K562 (cell line): ENCODE results near the gene COL24A1. TPM values are rescaled to one million over a fixed set of nuclear protein-coding genes. Genes with fewer than 3 reads are reported as not detected.
A peak's percentile ranks its signal among the peaks of the same experiment; 100 is the strongest.

Source experiments
- ARID4B ChIP-seq: sonication (generic); formaldehyde crosslinking; IDR thresholded peaks from 2 replicates; pipeline ENCODE4 v1.8.0; 2022; ENCODE audit warnings: mild to moderate bottlenecking, missing genetic modification reagents
- CSDE1 ChIP-seq, 2 experiments: fragments of 450-650 bp; IDR thresholded peaks; 2 replicates each; pipeline ENCODE4 v1.6.1; 2016; ENCODE audit warnings: mild to moderate bottlenecking in 1 of 2
- FOXA3 ChIP-seq, 2 experiments: fragments of 450-650 bp in 1 of 2; sonication (generic) in 1 of 2; formaldehyde crosslinking; IDR thresholded peaks in 1 of 2; conservative IDR thresholded peaks in 1 of 2; 2 replicates each; pipeline versions ENCODE4 v1.4.0 to v1.8.0; 2020 to 2022; ENCODE audit warnings: mild to moderate bottlenecking in 2 of 2, missing genetic modification reagents in 1 of 2
- NCOA4 ChIP-seq: fragments of 450-650 bp; IDR thresholded peaks from 2 replicates; pipeline ENCODE4 v1.6.1; 2018; ENCODE audit warnings: mild to moderate bottlenecking; ENCODE audit not compliant: partially characterized antibody
- PCBP2 ChIP-seq: fragments of 200-400 bp; formaldehyde crosslinking; IDR thresholded peaks from 2 replicates; pipeline ENCODE4 v1.6.1; 2018; ENCODE audit warnings: low read length, low read depth, mild to moderate bottlenecking, moderate library complexity; ENCODE audit not compliant: poor library complexity, severe bottlenecking
- POLR2B ChIP-seq: fragments of 450-650 bp; IDR thresholded peaks from 2 replicates; pipeline ENCODE4 v1.6.1; 2018; ENCODE audit warnings: low read depth; ENCODE audit not compliant: partially characterized antibody
- POLR2H ChIP-seq: IDR thresholded peaks from 2 replicates; pipeline ENCODE4 v1.6.1; 2016; ENCODE audit warnings: missing genetic modification characterization, low read depth, mild to moderate bottlenecking, control low read depth, missing compliant biosample characterization, moderate library complexity
- RB1 ChIP-seq: fragments of 450-650 bp; IDR thresholded peaks from 2 replicates; pipeline ENCODE4 v1.6.1; 2017; ENCODE audit warnings: low read depth, mild to moderate bottlenecking
- ZKSCAN1 ChIP-seq: fragments of 150-350 bp; IDR thresholded peaks from 2 replicates; pipeline ENCODE4 v1.6.1; 2016; ENCODE audit warnings: low read depth, low read length
- ZNF121 ChIP-seq: sonication (generic); formaldehyde crosslinking; conservative IDR thresholded peaks from 2 replicates; pipeline ENCODE4 v1.8.0; 2022; ENCODE audit warnings: missing genetic modification reagents
- ZNF696 ChIP-seq: fragments of 250-450 bp; sonication (Bioruptor Pico); conservative IDR thresholded peaks from 2 replicates; pipeline ENCODE4 v1.4.0; 2020; ENCODE audit warnings: mild to moderate bottlenecking, moderate library complexity
- ZNF75A ChIP-seq: fragments of 450-650 bp; formaldehyde crosslinking; IDR thresholded peaks from 2 replicates; pipeline ENCODE4 v1.4.0; 2020; ENCODE audit warnings: mild to moderate bottlenecking
- polyA plus RNA-seq, 8 experiments: library from polyadenylated mRNA; depleted of rRNA in 4 of 8; stranded (reverse) in 5 of 8; unstranded in 3 of 8; fragments of >200 nt; fragmentation: Nextera tagmentation in 2 of 8; fragmentation: Illumina TruSeq in 1 of 8; extraction: Ambion mirVana in 2 of 8; extraction: Trizol in 1 of 8; gene quantifications; 2 replicates each; pipeline versions ENCODE4 v1.2.1 to v1.2.3, GENCODE V29; 2011 to 2014; ENCODE audit warnings: inconsistent platforms in 1 of 8, missing spikeins in 1 of 8
- total RNA-seq, 7 experiments: library from RNA; depleted of rRNA in 6 of 7; stranded (reverse); fragments of >200 nt in 6 of 7; fragmentation: Illumina TruSeq in 2 of 7; extraction: Trizol in 2 of 7; gene quantifications; 2 replicates each; pipeline versions ENCODE4 v1.2.1 to v1.2.3, GENCODE V29; 2011 to 2021; ENCODE audit warnings: low replicate concordance in 1 of 7
- TF ChIP-seq, protein P1 (sequence below), 3 experiments: IDR thresholded peaks in 2 of 3; conservative IDR thresholded peaks in 1 of 3; 2 replicates each; pipeline ENCODE4 v1.5.1; 2011 to 2012; ENCODE audit warnings: low read length in 3 of 3, mild to moderate bottlenecking in 3 of 3, control low read depth in 2 of 3, improper control_type of control experiment in 1 of 3, inconsistent platforms in 1 of 3, low read depth in 1 of 3, mixed read lengths in 1 of 3, moderate library complexity in 1 of 3; ENCODE audit not compliant: insufficient read depth in 2 of 3

Gene COL24A1
- total and polyA plus RNA-seq, 9 of the 15 experiments (the other 6 are each of a cell fraction or from before 2014, with no cell fraction given) = 0.01 to 0.06 (median 0.03) TPM; not detected in 2

DNA sequence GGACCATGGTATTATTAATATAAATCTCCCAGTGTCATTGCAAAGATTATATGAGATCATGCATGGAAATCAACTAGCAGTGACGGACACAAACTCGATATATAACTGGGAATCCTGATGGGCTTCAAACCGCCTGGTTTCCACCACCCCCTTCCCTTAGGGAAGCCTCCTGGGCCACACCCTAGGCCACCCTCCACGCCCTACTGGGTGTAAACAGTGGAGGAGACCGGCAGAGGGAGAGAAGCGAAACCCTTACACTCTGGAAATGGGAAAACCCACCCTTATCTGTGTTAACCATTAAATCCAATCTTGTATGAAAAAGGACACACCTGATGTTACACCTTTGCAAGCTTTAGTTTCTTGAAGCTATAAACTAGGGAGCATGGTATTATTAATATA, 447.7 kb downstream of the COL24A1 start (continued):
- TF ChIP-seq, protein P1, sequence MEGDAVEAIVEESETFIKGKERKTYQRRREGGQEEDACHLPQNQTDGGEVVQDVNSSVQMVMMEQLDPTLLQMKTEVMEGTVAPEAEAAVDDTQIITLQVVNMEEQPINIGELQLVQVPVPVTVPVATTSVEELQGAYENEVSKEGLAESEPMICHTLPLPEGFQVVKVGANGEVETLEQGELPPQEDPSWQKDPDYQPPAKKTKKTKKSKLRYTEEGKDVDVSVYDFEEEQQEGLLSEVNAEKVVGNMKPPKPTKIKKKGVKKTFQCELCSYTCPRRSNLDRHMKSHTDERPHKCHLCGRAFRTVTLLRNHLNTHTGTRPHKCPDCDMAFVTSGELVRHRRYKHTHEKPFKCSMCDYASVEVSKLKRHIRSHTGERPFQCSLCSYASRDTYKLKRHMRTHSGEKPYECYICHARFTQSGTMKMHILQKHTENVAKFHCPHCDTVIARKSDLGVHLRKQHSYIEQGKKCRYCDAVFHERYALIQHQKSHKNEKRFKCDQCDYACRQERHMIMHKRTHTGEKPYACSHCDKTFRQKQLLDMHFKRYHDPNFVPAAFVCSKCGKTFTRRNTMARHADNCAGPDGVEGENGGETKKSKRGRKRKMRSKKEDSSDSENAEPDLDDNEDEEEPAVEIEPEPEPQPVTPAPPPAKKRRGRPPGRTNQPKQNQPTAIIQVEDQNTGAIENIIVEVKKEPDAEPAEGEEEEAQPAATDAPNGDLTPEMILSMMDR (IDR thresholded peaks at IDR 0.05 in 2 of 3, conservative IDR thresholded peaks at IDR 0.05 in 1 of 3; ENCODE audit: insufficient read depth in 2 of 3, low read depth in 1 of 3, low read length in 3 of 3) = 0 out of 6 replicates have a peak, but pooled peaks of 1 of the 3 experiments have one; percentile 5
- TF ChIP-seq POLR2H (tag) = 0 out of 2 replicates have a peak, but pooled peaks have one; percentile 9
- TF ChIP-seq RB1 = no peak
- 0 out of 4 replicates have a peak, but pooled peaks of 1 of the 2 experiments have one; percentile 28 for TF ChIP-seq CSDE1 (IDR thresholded peaks at IDR 0.05)
- no peak for TF ChIP-seq ARID4B
- 0 out of 4 replicates have a peak, but pooled peaks of 1 of the 2 experiments have one; percentile 8 for TF ChIP-seq FOXA3 (CRISPR knock-in tag; conservative IDR thresholded peaks at IDR 0.05 in 1 of 2, IDR thresholded peaks at IDR 0.05 in 1 of 2)
- TF ChIP-seq ZNF121 (CRISPR knock-in tag) = no peak
- no peak for TF ChIP-seq ZNF75A (CRISPR knock-in tag)
- TF ChIP-seq ZKSCAN1 = peak; percentile 88
- no peak for TF ChIP-seq NCOA4
- TF ChIP-seq POLR2B = no peak
- no peak for TF ChIP-seq PCBP2
- TF ChIP-seq ZNF696 (CRISPR knock-in tag) = no peak
